ENCODE results near the gene ZBTB7A. TPM values are rescaled to one million over a fixed set of nuclear protein-coding genes. Genes with fewer than 3 reads are reported as not detected.

ZBTB7A gene
- total RNA-seq, 1 experiment from 2014 or later, result 49.5 TPM

DNA sequence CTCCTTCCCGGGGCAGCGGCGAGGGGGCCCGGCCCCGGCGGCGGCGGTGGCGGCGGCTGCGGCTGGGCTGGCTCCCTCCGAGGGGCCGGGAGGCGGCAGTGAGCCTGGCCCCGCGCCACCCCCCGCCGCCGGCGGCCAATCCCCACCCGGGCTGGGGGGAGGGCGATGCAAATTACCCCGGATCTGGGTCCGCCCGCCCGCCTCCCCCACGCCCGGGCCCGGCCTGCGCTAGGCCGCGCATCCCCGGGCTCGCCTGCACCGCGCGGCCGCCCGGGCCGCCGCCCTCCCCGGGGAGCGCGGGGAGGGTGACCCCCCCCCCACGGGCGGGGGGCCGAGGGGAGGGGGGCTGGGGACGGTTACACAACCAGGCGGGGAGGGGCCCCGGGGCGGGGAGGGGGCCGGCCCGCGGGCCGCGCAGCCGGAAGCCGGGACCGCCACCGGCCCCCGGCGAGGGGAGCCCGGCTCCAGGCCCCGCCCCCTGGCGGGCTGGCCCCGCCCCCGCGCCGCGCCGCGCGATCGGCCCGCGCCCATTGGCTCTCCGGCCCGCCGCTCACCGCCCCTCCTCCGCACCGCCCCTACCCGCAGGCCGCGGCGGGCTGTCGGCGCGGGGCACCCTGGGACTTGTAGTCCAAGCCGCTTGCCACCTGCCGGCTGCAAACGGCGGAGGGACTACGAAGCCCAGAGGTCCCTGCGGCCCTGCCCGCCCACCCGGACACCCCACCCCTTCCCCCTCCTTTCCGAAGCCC is 1.1 kb downstream of the ZBTB7A start:
- RAD21 ChIA-PET (ENCODE audit: low non-redundant PET in 1 of 2, low total read pairs in 2 of 2, uncharacterized antibody in 2 of 2, unreplicated experiment in 2 of 2), result no interaction called here
- no TSS peak for BruUV-seq (replicated peaks)
- TF ChIP-seq RAD21 (IDR thresholded peaks at IDR 0.05; ENCODE audit: low read depth), result no peak
- TF ChIP-seq SP1 (IDR thresholded peaks at IDR 0.05; ENCODE audit: low read depth), result peak; percentile 81
- peak; percentile 33 for TF ChIP-seq EGR1 (IDR thresholded peaks at IDR 0.05; ENCODE audit: low read depth)
- TF ChIP-seq JUND (IDR thresholded peaks at IDR 0.05), result no peak
- TF ChIP-seq EZH2 (IDR thresholded peaks at IDR 0.05), result no peak
- no peak for TF ChIP-seq POLR2A (IDR thresholded peaks at IDR 0.05; ENCODE audit: borderline replicate concordance, extremely low read depth, insufficient read depth, insufficient read length)
- no peak for TF ChIP-seq FOSL1 (IDR thresholded peaks at IDR 0.05; ENCODE audit: low read depth)
- TF ChIP-seq, protein P1, sequence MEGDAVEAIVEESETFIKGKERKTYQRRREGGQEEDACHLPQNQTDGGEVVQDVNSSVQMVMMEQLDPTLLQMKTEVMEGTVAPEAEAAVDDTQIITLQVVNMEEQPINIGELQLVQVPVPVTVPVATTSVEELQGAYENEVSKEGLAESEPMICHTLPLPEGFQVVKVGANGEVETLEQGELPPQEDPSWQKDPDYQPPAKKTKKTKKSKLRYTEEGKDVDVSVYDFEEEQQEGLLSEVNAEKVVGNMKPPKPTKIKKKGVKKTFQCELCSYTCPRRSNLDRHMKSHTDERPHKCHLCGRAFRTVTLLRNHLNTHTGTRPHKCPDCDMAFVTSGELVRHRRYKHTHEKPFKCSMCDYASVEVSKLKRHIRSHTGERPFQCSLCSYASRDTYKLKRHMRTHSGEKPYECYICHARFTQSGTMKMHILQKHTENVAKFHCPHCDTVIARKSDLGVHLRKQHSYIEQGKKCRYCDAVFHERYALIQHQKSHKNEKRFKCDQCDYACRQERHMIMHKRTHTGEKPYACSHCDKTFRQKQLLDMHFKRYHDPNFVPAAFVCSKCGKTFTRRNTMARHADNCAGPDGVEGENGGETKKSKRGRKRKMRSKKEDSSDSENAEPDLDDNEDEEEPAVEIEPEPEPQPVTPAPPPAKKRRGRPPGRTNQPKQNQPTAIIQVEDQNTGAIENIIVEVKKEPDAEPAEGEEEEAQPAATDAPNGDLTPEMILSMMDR (IDR thresholded peaks at IDR 0.05 in 2 of 3, conservative IDR thresholded peaks at IDR 0.05 in 1 of 3; ENCODE audit: borderline replicate concordance in 1 of 3, insufficient read depth in 1 of 3, low read depth in 2 of 3, low read length in 2 of 3), result no peak
- TF ChIP-seq, protein P2, sequence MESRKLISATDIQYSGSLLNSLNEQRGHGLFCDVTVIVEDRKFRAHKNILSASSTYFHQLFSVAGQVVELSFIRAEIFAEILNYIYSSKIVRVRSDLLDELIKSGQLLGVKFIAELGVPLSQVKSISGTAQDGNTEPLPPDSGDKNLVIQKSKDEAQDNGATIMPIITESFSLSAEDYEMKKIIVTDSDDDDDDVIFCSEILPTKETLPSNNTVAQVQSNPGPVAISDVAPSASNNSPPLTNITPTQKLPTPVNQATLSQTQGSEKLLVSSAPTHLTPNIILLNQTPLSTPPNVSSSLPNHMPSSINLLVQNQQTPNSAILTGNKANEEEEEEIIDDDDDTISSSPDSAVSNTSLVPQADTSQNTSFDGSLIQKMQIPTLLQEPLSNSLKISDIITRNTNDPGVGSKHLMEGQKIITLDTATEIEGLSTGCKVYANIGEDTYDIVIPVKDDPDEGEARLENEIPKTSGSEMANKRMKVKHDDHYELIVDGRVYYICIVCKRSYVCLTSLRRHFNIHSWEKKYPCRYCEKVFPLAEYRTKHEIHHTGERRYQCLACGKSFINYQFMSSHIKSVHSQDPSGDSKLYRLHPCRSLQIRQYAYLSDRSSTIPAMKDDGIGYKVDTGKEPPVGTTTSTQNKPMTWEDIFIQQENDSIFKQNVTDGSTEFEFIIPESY (IDR thresholded peaks at IDR 0.05; ENCODE audit: extremely low read depth, insufficient replicate concordance, low read length), result no peak
- no peak for TF ChIP-seq SRF (IDR thresholded peaks at IDR 0.05; ENCODE audit: low read depth)
- no peak for TF ChIP-seq YY1 (IDR thresholded peaks at IDR 0.05; ENCODE audit: extremely low read depth, insufficient replicate concordance, low read depth, low read length)
- TF ChIP-seq, protein P3, sequence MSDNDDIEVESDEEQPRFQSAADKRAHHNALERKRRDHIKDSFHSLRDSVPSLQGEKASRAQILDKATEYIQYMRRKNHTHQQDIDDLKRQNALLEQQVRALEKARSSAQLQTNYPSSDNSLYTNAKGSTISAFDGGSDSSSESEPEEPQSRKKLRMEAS (IDR thresholded peaks at IDR 0.05), result no peak
- no peak for TF ChIP-seq TCF7L2 (IDR thresholded peaks at IDR 0.05; ENCODE audit: borderline replicate concordance, extremely low read depth, insufficient read depth, insufficient read length)
- no peak for TF ChIP-seq CEBPB (IDR thresholded peaks at IDR 0.05; ENCODE audit: low read depth)
- no peak for TF ChIP-seq EZH2phosphoT487 (IDR thresholded peaks at IDR 0.05; ENCODE audit: borderline replicate concordance)
- TF ChIP-seq, protein P4, sequence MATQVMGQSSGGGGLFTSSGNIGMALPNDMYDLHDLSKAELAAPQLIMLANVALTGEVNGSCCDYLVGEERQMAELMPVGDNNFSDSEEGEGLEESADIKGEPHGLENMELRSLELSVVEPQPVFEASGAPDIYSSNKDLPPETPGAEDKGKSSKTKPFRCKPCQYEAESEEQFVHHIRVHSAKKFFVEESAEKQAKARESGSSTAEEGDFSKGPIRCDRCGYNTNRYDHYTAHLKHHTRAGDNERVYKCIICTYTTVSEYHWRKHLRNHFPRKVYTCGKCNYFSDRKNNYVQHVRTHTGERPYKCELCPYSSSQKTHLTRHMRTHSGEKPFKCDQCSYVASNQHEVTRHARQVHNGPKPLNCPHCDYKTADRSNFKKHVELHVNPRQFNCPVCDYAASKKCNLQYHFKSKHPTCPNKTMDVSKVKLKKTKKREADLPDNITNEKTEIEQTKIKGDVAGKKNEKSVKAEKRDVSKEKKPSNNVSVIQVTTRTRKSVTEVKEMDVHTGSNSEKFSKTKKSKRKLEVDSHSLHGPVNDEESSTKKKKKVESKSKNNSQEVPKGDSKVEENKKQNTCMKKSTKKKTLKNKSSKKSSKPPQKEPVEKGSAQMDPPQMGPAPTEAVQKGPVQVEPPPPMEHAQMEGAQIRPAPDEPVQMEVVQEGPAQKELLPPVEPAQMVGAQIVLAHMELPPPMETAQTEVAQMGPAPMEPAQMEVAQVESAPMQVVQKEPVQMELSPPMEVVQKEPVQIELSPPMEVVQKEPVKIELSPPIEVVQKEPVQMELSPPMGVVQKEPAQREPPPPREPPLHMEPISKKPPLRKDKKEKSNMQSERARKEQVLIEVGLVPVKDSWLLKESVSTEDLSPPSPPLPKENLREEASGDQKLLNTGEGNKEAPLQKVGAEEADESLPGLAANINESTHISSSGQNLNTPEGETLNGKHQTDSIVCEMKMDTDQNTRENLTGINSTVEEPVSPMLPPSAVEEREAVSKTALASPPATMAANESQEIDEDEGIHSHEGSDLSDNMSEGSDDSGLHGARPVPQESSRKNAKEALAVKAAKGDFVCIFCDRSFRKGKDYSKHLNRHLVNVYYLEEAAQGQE (IDR thresholded peaks at IDR 0.05; ENCODE audit: low read depth), result no peak
- TF ChIP-seq ZFX (IDR thresholded peaks at IDR 0.05), result peak; percentile 99
- TF ChIP-seq CBX3 (IDR thresholded peaks at IDR 0.05; ENCODE audit: low read depth), result no peak
- no peak for TF ChIP-seq ZNF274 (IDR thresholded peaks at IDR 0.05; ENCODE audit: low read depth, low read length)
- no peak for TF ChIP-seq ELF1 (IDR thresholded peaks at IDR 0.05; ENCODE audit: borderline replicate concordance, low read depth)

More for the DNA sequence above, 1.1 kb downstream of the ZBTB7A start:
- peak; percentile 78 for ATAC-seq
- Histone ChIP-seq H3K79me2 (ENCODE audit: insufficient read depth, low read length) (peaks cover 45% of the 10 kb centered on the region), H3K9ac (ENCODE audit: low read length) (peak overlapping the region; percentile 91; the same call in 1 of the 2 replicates), H3K4me2 (ENCODE audit: low read length) (peak overlapping the region; percentile 89; the same call in 1 of the 2 replicates), H3K4me3 (replicated peaks in 1 of 2; ENCODE audit: low read depth in 1 of 2, low read length in 2 of 2) (peak overlapping the region; percentile 80 to 82), H3K27ac (ENCODE audit: low read depth, low read length) (peak overlapping the region; percentile 96), H3K9me2 (ENCODE audit: insufficient read depth) (no peaks in the 10 kb centered on the region), H3K4me1 (ENCODE audit: control insufficient read depth in 1 of 2, insufficient read depth in 2 of 2, low read length in 2 of 2) (peaks cover 34 to 46% of the 10 kb centered on the region in 2 experiments), H4K20me1 (ENCODE audit: insufficient read depth) (peaks cover 11% of the 10 kb centered on the region; the same call in 1 of the 2 replicates), H3K36me3 (ENCODE audit: control insufficient read depth in 1 of 2, insufficient read depth in 2 of 2, low read length in 2 of 2) (peaks cover 0 to 11% of the 10 kb centered on the region in 2 experiments; a peak in 1 of 4 replicates), H3K27me3 (ENCODE audit: insufficient read depth, low read length) (no peaks in the 10 kb centered on the region), H3K9me3 (ENCODE audit: control insufficient read depth in 1 of 2, insufficient read depth in 1 of 2, low read depth in 1 of 2, low read length in 2 of 2) (no peaks in the 10 kb centered on the region), H2AFZ (ENCODE audit: low read depth, low read length, poor library complexity, severe bottlenecking) (no peak overlapping the region)
- intact Hi-C loops (cut with micrococcal nuclease), result loop anchor here (5.0 to 10.0 kb wide), 3 partner anchors 69 to 361 kb away; partner anchors contain the start of genes ANKRD24, PIP5K1C, SIRT6 and TJP3
- POLR2A ChIA-PET, result no interaction called here
- peak; percentile 91 for DNase-seq (ENCODE audit: low read depth, low spot score)
- CTCF ChIA-PET, result no interaction called here
